ENCODE data around the gene SH2D4B.

DNA sequence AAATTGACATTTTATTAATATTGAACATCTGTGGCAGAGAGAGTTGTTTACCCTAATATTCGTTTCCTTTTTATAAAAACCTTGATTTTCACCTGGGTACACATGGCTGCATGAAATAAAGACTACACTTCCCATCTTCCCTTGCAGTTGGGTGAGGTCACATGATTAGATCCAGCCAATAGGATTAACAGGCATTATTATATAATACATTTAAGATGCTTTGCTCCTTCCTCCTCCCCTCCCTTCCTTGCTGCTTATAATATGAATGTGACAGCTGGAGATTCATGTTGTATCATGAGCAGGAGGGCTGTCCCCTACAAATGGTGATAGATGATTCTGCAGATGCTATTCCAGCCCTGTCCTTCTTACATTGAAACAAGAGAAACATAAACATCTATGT, 146.6 kb downstream of the SH2D4B start:
- TF ChIP-seq CTCF (IDR thresholded peaks at IDR 0.05) (no peak), EP300 (IDR thresholded peaks at IDR 0.05) (no peak), POLR2AphosphoS5 (IDR thresholded peaks at IDR 0.05) (no peak)
